Activated naive CD4-positive, alpha-beta T cell treated with anti-CD3 and anti-CD28 coated beads, Interleukin-2, amount 50 U/mL, for 16 hours (primary cell): Measurements from ENCODE around the gene SLC17A3.

Experiments
- DNase-seq: peaks from one replicate; pipeline ENCODE4 v3.0.0-alpha.2; 2020

SLC17A3 gene

DNA sequence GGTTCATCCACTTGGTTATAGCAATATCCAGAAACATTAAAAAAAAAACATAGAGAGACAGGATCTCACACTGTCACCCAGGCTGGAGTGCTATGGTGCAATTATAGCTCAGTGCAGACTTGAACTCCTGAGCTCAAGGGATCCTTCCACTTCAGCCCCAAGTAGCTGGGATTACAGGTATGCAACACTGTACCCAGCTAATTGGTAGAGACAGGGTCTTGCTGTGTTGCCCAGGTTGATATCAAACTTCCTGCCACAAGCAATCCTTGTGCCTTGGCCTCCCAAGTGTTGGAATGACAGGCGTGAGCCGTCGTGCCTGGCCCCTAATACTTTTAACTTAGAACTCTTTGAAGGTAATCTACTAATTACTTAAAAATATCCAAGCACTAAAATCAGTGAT, 41.4 kb downstream of the SLC17A3 start:
- no peak for DNase-seq

DNA sequence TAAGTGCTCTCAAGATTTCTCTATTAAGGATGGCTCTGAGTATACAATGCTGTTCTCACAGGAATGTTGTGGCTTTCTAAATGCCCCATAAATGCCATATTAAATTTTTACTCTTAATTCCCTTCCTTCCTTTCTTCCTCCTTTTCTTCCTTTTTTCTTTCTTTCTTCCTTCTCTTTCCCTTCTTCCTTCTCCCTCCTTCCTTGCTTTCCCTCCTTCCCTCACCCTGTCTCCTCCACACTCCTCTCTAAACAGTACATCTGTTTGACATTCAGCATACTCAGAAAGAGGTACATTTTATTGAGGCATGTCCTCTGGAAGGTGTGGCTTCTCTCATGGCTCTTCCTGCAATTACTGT, 41.8 kb downstream of the SLC17A3 start:
- DNase-seq, result no peak

DNA sequence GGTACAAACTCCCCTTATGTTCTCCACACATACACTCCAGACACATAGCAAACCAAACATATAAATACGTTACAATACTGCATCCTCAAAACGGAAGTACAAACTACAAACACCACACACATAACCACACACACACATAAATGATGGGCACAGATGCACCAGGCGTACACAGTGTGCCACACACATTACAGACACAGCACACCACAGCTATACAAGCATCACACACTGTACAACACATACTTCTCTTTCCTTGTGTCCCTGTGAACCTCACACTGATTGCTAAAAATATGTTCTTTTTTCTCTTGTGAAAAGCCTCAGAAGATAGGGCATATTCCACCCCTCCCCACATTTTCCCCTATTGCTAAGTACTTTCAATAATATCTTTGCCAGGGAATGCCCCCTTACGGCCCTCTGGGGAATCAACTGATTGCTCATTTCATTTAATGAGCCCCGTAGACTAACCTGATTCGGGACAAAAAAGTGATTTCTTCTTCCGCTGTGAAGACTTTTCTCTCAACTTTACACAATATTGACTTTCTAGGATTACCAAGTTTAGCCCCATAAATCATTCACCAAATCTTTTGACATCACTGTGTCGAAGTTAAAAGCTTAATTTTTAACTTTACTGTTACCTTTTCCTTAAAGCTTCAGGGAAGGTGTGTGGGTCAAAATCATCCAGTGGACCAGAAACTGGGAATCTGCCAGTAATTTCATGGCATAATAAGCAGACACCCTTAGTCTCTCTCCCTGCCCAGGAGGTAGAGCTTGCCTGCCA, 42.3 kb downstream of the SLC17A3 start, which contains the start of gene SLC17A1:
Gene SLC17A1, minus strand, starts transcription at position 521 of the 775 bp plus-strand sequence. CDS start 1,495 bp downstream, outside the sequence.
- DNase-seq, result no peak

DNA sequence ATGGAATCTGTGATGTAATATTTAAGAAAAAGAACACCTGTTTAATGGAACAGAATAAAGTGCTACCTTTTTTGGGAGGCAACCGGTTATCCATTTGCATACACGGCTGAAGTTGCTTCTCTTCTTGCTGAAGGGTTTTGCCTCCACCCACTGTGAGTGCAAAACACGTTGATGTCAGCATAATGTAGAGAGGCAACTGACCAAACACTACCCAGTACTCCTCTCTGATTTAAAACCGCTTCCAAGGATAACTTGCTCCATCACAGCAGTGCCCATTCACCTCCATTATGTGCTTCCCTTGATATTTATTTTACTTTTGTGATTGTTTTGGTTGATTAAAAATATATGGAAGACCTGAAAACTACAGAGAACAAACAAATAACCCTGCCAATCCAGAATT, 43.6 kb downstream of the SLC17A3 start:
- no peak for DNase-seq

DNA sequence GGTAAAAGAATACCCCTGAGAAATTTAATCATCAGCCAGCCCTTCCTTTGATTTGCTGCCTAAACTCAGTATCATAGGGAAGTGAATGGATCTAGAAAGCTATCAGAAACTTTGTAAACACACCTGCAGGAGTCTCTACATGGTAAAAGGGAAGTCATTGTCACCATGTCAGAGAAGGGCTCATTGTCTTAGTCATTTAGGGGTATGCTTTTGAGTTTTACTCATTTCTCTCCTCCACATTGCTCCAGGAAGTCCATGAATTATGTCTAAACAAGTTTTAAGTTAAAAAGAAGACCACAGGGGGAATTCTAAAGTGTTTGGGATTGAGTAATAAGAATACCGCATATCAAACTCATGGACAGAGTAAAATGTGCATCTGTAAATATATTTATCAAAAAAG, 44.7 kb downstream of the SLC17A3 start:
- no peak for DNase-seq

DNA sequence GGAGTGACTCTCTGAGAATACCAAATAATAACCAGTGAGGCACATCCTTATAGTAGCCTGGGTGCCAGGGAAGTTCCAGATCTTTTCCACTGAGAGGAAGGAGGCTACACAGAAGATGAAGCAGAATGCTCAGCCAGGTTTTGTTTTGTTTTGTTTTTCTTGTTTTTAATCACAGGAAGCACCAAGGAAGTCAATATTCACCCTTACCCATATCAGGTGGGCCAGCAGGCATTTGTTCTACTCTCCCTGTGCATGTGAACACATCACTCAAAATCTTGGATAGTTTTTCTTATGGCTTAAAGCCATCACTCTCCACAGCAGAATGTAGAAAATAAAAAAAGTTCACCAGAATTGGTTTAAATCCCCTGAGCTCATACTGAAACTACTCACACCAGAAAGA, 52.7 kb downstream of the SLC17A3 start:
- DNase-seq, result no peak

DNA sequence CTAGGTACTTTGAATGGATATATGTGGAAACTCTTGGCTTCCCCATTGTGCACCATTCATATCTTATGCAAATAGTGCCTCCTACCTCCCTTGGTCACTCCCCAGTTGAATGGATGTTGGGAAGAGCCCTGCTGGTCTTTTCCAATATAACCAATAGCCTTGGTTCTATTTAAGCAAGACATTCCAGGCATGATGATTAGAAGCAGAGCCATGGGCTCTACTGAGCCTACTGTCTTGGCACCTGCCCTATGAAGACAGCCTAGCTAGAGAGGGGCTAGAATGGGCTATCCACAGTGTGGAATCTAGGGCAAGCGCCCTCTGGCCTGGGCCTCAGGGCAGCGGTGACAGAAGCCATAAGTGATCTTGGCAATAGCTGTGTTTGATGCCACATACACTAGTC, 57.8 kb downstream of the SLC17A3 start:
- DNase-seq, result no peak

DNA sequence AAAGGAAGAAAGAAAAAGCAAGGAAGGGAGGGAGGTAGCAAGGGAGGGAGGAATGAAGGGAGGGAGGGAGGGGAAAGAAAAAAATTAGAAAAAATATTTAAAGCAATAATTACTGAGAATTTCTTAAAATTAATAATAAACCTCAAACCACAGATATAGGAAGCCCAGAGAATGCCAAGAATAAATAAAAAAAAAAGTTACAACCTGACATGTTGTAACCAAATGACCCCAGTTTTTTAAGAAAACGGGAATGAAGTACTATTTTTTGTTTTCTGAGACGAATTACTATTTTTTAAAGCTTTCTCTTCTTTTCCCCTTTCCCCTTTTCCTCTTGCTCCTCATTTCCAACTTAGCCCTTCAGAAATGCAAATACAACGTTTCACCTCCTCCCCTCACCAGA, 58.8 kb downstream of the SLC17A3 start:
- DNase-seq, result no peak

DNA sequence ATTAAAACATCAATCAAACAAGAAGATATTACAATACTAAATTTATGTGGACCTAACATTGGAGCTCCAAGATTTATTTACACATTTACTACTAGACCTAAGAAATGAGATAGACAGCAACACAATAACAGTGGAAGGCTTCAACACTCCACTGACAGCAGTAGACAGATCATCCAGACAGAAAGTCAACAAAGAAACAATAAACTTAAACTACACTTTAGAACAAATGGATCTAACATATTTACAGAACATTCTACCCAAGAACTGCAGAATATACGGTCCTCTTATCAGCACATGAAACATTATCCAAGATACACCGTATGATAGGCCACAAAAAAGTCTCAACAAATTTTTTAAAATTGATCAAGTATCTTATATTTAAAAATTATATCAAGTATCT, 69.2 kb downstream of the SLC17A3 start:
- no peak for DNase-seq

DNA sequence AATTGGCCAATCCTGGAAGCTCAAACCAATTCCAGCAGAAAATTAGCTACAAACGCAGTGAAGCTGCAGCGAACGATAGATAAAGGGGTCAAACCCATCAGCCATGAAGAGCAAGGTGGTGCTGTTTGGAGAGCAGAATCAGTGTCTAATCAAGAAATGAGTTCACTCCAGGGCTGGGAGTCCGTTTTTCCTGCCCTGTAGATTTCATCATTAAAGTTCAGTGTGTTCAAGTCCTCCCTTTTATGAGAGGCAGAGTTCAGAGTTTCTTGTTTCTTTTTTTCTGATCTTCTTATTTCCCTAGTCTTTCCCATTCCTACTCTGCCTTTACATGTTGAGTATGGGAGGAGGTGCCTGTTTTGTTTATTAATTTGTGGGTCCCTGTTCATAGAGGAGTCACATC, 72.6 kb downstream of the SLC17A3 start:
- no peak for DNase-seq
